ENCODE results near the gene CHMP2B.

- TF ChIP-seq CTCF (IDR thresholded peaks at IDR 0.05) (no peak), POLR2A (IDR thresholded peaks at IDR 0.05) (no peak)
Measured at GRCh38 chr3:87268646-87269211, 41.6 kb downstream of the CHMP2B start.

Measured in esophagus squamous epithelium (tissue), 4 donors.